Measurements from ENCODE around the gene PRM1. TPM values are rescaled to one million over a fixed set of nuclear protein-coding genes. Genes with fewer than 3 reads are reported as not detected.

The PRM1 gene
- total and polyA plus RNA-seq, 2 of the 13 experiments (the other 11 are each of a cell fraction or from before 2014, with no cell fraction given), result not detected

- TF ChIP-seq ATF7 (IDR thresholded peaks at IDR 0.05) (no peak), ATF7 (CRISPR knock-in tag; IDR thresholded peaks at IDR 0.05) (no peak), ZNF574 (CRISPR knock-in tag; IDR thresholded peaks at IDR 0.05) (0 out of 2 replicates have a peak, but pooled peaks have one; percentile 11), ZNF503 (CRISPR knock-in tag; IDR thresholded peaks at IDR 0.05) (no peak), PATZ1 (CRISPR knock-in tag; IDR thresholded peaks at IDR 0.05) (0 out of 2 replicates have a peak, but pooled peaks have one; percentile 4), ZNF768 (CRISPR knock-in tag; IDR thresholded peaks at IDR 0.05) (peak; percentile 26; the same call in 1 of the 2 replicates), TFAP4 (IDR thresholded peaks at IDR 0.05; ENCODE audit: borderline replicate concordance, low read depth) (no peak), ZNF20 (CRISPR knock-in tag; IDR thresholded peaks at IDR 0.05) (no peak), ZFP90 (CRISPR knock-in tag; IDR thresholded peaks at IDR 0.05; ENCODE audit: borderline replicate concordance) (no peak), RXRA (CRISPR knock-in tag; IDR thresholded peaks at IDR 0.05) (no peak), ZNF460 (CRISPR knock-in tag; IDR thresholded peaks at IDR 0.05; ENCODE audit: borderline replicate concordance) (peak; percentile 81), ZNF687 (CRISPR knock-in tag; IDR thresholded peaks at IDR 0.05) (peak; percentile 51), KDM2A (CRISPR knock-in tag; IDR thresholded peaks at IDR 0.05; ENCODE audit: borderline replicate concordance, low read depth) (no peak), ZNF883 (CRISPR knock-in tag; IDR thresholded peaks at IDR 0.05; ENCODE audit: not compliant biosample characterization) (peak; percentile 62), U2AF1 (optimal IDR thresholded peaks at IDR 0.05; ENCODE audit: low read depth, low read length) (no peak), ZSCAN31 (CRISPR knock-in tag; IDR thresholded peaks at IDR 0.05; ENCODE audit: low read depth) (no peak), TRIM24 (CRISPR knock-in tag; IDR thresholded peaks at IDR 0.05) (0 out of 2 replicates have a peak, but pooled peaks have one; percentile 18)
Measured at GRCh38 chr16:11276896-11277593, 4.1 kb downstream of the PRM1 start (continued).
